ENCODE measurements around the gene NFIA. TPM values are rescaled to one million over a fixed set of nuclear protein-coding genes. Genes with fewer than 3 reads are reported as not detected.

Gene NFIA
- total and polyA plus RNA-seq, 2 of the 13 experiments (the other 11 are each of a cell fraction or from before 2014, with no cell fraction given) = 14.7 to 28.5 TPM

- Histone ChIP-seq H3K9ac (ENCODE audit: insufficient read depth, low read depth, low read length) (no peak overlapping the region), H3K27ac (ENCODE audit: extremely low read length, insufficient read depth, low read length) (no peak overlapping the region), H3K4me3 (replicated peaks in 1 of 3; ENCODE audit: insufficient read depth in 1 of 3, low read depth in 2 of 3, low read length in 3 of 3) (no peak overlapping the region), H3K27me3 (ENCODE audit: control insufficient read depth in 1 of 2, insufficient read depth in 2 of 2, low read length in 2 of 2) (no peaks in the 10 kb centered on the region), H3K9me3 (ENCODE audit: low read length) (no peaks in the 10 kb centered on the region), H3K79me2 (ENCODE audit: insufficient read depth, low read length) (peaks cover 84% of the 10 kb centered on the region), H4K20me1 (ENCODE audit: insufficient read depth, low read length) (peaks cover 3% of the 10 kb centered on the region; the same call in 1 of the 2 replicates), H3K4me2 (ENCODE audit: low read depth, low read length) (no peak overlapping the region), H3K4me1 (ENCODE audit: insufficient read depth, low read length) (peaks cover 54% of the 10 kb centered on the region), H3K36me3 (replicated peaks in 1 of 2; ENCODE audit: control insufficient read depth in 1 of 2, insufficient read depth in 2 of 2, low read length in 2 of 2) (0 out of 5 replicates have a peak, but pooled peaks cover 0 to 1% of the 10 kb centered on the region in 2 experiments), H2AFZ (ENCODE audit: low read length) (no peak overlapping the region)
- CTCF ChIA-PET (ENCODE audit: low intra/inter-chr PET ratio, low total read pairs) = no interaction called here
- POLR2A ChIA-PET = interaction anchor here (1.0 kb wide), 1 partner anchor 99 kb away, joined by 4 read pairs; the partner anchor contains the start of gene NFIA
- in situ Hi-C loops (cut with HindIII; ENCODE audit: extremely low pct_ligation_motif_present, low pct_unique_long_range_greater_than_20kb) = no loop called here
- TF ChIP-seq, protein P1, sequence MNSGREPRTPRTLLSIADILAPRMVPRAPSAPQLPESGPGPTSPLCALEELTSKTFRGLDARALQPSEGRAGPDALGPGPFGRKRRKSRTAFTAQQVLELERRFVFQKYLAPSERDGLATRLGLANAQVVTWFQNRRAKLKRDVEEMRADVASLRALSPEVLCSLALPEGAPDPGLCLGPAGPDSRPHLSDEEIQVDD (CRISPR knock-in tag; IDR thresholded peaks at IDR 0.05; ENCODE audit: borderline replicate concordance) = no peak
- no peak for TF ChIP-seq RARA (CRISPR knock-in tag; IDR thresholded peaks at IDR 0.05)
- TF ChIP-seq NR2F2 (IDR thresholded peaks at IDR 0.05; ENCODE audit: borderline replicate concordance, low read depth) = no peak
- no peak for TF ChIP-seq ZNF121 (CRISPR knock-in tag; IDR thresholded peaks at IDR 0.05)
- peak; percentile 87 for TF ChIP-seq ZNF652 (CRISPR knock-in tag; IDR thresholded peaks at IDR 0.05; ENCODE audit: borderline replicate concordance, low read depth)
- peak; percentile 47 for TF ChIP-seq CEBPG (CRISPR knock-in tag; IDR thresholded peaks at IDR 0.05)
- TF ChIP-seq CEBPB (IDR thresholded peaks at IDR 0.05; ENCODE audit: borderline replicate concordance, low read depth, low read length) = peak; percentile 65
- BruUV-seq (replicated peaks) = no TSS peak
- intact Hi-C loops (cut with micrococcal nuclease; ENCODE audit: unreplicated experiment) = loop anchor here (2.0 to 10.0 kb wide), 2 partner anchors 25 to 97 kb away; partner anchors contain the start of gene NFIA
- no peak for DNase-seq (ENCODE audit: low spot score)
- no peak for ATAC-seq
- FAIRE-seq = no peak
- 100% methylated on average over 1 of the region's 1 CpG for WGBS (ENCODE audit: low lambda C conversion rate)
These were observed 99.0 kb downstream of the NFIA start for GRCh38 chr1:61181067-61182038.
